Measurements from ENCODE around the gene MRM1.

GRCh38 chr17:36597226-36597625 is 4.2 kb upstream of the MRM1 start:
- TF ChIP-seq ZNF274 (IDR thresholded peaks at IDR 0.05; ENCODE audit: low read depth, low read length) (no peak), YY1 (IDR thresholded peaks at IDR 0.05; ENCODE audit: insufficient read depth, insufficient read length) (no peak), SUZ12 (IDR thresholded peaks at IDR 0.05; ENCODE audit: extremely low read depth, insufficient read depth, insufficient read length) (no peak)

All from NT2/D1 (cell line).